NT2/D1 (cell line): Measurements from ENCODE around the gene NPTXR.

Source experiments
- YY1 ChIP-seq: IDR thresholded peaks from 2 replicates; pipeline ENCODE4 v1.6.1; 2011; ENCODE audit not compliant: insufficient read length, insufficient read depth
- ZNF274 ChIP-seq: IDR thresholded peaks from 2 replicates; pipeline ENCODE4 v1.6.1; 2011; ENCODE audit warnings: mild to moderate bottlenecking, low read depth, low read length

- TF ChIP-seq ZNF274 (no peak), YY1 (no peak)
These were observed 15.1 kb downstream of the NPTXR start for GRCh38 chr22:38828616-38829205.
